ENCODE results near the gene DENND2C.

DNA sequence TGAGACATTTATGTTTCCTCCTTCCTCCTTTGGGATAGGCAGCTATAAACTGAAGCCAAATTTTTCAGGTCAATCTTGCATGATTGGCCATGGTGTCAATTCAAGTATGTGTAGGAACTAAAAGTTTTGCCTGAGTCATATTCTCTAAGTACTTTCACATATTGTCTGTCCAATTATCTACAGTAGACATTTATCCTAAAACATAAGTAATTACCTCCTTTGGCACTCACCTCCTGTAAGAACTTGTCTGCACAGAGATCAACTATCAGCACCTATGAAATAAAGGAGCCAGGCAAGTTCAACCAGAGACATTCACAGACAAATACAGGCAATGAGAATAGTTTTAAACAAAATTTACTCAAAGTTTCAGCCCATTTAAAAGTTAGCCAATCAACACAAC lies 74.2 kb downstream of the DENND2C start:
- TF ChIP-seq, protein P1, sequence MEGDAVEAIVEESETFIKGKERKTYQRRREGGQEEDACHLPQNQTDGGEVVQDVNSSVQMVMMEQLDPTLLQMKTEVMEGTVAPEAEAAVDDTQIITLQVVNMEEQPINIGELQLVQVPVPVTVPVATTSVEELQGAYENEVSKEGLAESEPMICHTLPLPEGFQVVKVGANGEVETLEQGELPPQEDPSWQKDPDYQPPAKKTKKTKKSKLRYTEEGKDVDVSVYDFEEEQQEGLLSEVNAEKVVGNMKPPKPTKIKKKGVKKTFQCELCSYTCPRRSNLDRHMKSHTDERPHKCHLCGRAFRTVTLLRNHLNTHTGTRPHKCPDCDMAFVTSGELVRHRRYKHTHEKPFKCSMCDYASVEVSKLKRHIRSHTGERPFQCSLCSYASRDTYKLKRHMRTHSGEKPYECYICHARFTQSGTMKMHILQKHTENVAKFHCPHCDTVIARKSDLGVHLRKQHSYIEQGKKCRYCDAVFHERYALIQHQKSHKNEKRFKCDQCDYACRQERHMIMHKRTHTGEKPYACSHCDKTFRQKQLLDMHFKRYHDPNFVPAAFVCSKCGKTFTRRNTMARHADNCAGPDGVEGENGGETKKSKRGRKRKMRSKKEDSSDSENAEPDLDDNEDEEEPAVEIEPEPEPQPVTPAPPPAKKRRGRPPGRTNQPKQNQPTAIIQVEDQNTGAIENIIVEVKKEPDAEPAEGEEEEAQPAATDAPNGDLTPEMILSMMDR (IDR thresholded peaks at IDR 0.05) = no peak
- no peak for TF ChIP-seq EZH2 (IDR thresholded peaks at IDR 0.05)
- TF ChIP-seq EZH2phosphoT487 (IDR thresholded peaks at IDR 0.05) = no peak

Measured in neural progenitor cell (in vitro differentiated cells).